Left ventricle myocardium inferior (tissue), 1 donor: ENCODE data around the gene WNT7B. TPM values are rescaled to one million over a fixed set of nuclear protein-coding genes. Genes with fewer than 3 reads are reported as not detected.

ENCODE experiments used
- DNase-seq: peaks from one replicate; pipeline ENCODE4 v3.0.0-alpha.2; 2020
- H3K27ac ChIP-seq: fragments of 200-600 bp; replicated peaks from 2 replicates; pipeline ENCODE4 v1.8.0; 2021
- H3K27me3 ChIP-seq: fragments of 200-600 bp; 2 replicates; pipeline ENCODE4 v1.8.0; 2021; ENCODE audit warnings: low read depth
- H3K36me3 ChIP-seq: fragments of 200-600 bp; 2 replicates; pipeline ENCODE4 v1.8.0; 2021
- H3K4me1 ChIP-seq: fragments of 200-600 bp; 2 replicates; pipeline ENCODE4 v1.8.0; 2021
- H3K4me3 ChIP-seq: fragments of 200-600 bp; 2 replicates; pipeline ENCODE4 v1.8.0; 2021; ENCODE audit warnings: mild to moderate bottlenecking, moderate library complexity
- H3K9me3 ChIP-seq: fragments of 200-600 bp; replicated peaks from 2 replicates; pipeline ENCODE4 v1.8.0; 2021
- CTCF ChIP-seq: fragments of 200-600 bp; IDR thresholded peaks from 2 replicates; pipeline ENCODE4 v1.8.0; 2021; ENCODE audit warnings: antibody characterized with exemption, mild to moderate bottlenecking, borderline replicate concordance
- intact Hi-C: fragments of 100-400 bp; cut with micrococcal nuclease; formaldehyde crosslinking; loops from one replicate; pipeline ENCODE4 v1.11.0; 2022
- total RNA-seq: library from RNA; stranded (reverse); fragmentation: NEBNext Ultra II Directional; extraction: Animal tissue kit (Norgen Biotek cat#: 25700); gene quantifications from one replicate; pipeline ENCODE4 v1.2.1, GENCODE V29; 2021
- donor health status: DM: no; HTN: yes; CAD: no; lungs with severe emphysema.

WNT7B gene
- total RNA-seq, 1 donor from 2014 or later: not detected

GRCh38 chr22:45991098-45991497, 14.1 kb upstream of the WNT7B start:
- Histone ChIP-seq H3K36me3 (no peaks in the 10 kb centered on the region), H3K9me3 (peaks cover 1% of the 10 kb centered on the region), H3K4me1 (peaks cover 27% of the 10 kb centered on the region), H3K27ac (no peak overlapping the region), H3K4me3 (no peak overlapping the region), H3K27me3 (no peaks in the 10 kb centered on the region)
- no peak for TF ChIP-seq CTCF
- no peak for DNase-seq
- intact Hi-C loops: loop anchor here (5.0 kb wide), 1 partner anchor 126 kb away; no protein-coding TSS in a partner anchor

GRCh38 chr22:45987136-45987861, 10.3 kb upstream of the WNT7B start:
- peaks cover 16% of the 10 kb centered on the region for H3K9me3 ChIP-seq
- intact Hi-C loops: loop anchor here (10.0 kb wide), 1 partner anchor 328 kb away; no protein-coding TSS in a partner anchor
- no peak for DNase-seq

GRCh38 chr22:45984316-45984916, 7.5 kb upstream of the WNT7B start:
- Histone ChIP-seq H3K4me1 (no peaks in the 10 kb centered on the region), H3K27me3 (no peaks in the 10 kb centered on the region), H3K4me3 (no peak overlapping the region), H3K36me3 (peaks cover 7% of the 10 kb centered on the region), H3K27ac (no peak overlapping the region), H3K9me3 (peaks cover 16% of the 10 kb centered on the region)
- no peak for TF ChIP-seq CTCF
- intact Hi-C loops: loop anchor here (10.0 kb wide), 1 partner anchor 330 kb away; no protein-coding TSS in a partner anchor
- no peak for DNase-seq

More at GRCh38 chr22:45987136-45987861, 10.3 kb upstream of the WNT7B start:
- TF ChIP-seq CTCF: no peak
- peaks cover 7% of the 10 kb centered on the region for H3K36me3 ChIP-seq
- H3K27ac ChIP-seq: no peak overlapping the region
- H3K27me3 ChIP-seq: no peaks in the 10 kb centered on the region
- peaks cover 8% of the 10 kb centered on the region for H3K4me1 ChIP-seq
- H3K4me3 ChIP-seq: no peak overlapping the region

- Histone ChIP-seq H3K27ac (no peak overlapping the region), H3K9me3 (peaks cover 16% of the 10 kb centered on the region), H3K36me3 (peaks cover 7% of the 10 kb centered on the region), H3K4me1 (peaks cover 5% of the 10 kb centered on the region), H3K4me3 (no peak overlapping the region), H3K27me3 (peaks cover 6% of the 10 kb centered on the region)
- no peak for TF ChIP-seq CTCF
- intact Hi-C loops: loop anchor here (10.0 kb wide), 1 partner anchor 331 kb away; no protein-coding TSS in a partner anchor
- no peak for DNase-seq
Observed at GRCh38 chr22:45983797-45984196, 6.8 kb upstream of the WNT7B start.

GRCh38 chr22:45980761-45981160, 3.8 kb upstream of the WNT7B start:
- peaks cover 7% of the 10 kb centered on the region for H3K36me3 ChIP-seq
- peaks cover 11% of the 10 kb centered on the region for H3K9me3 ChIP-seq
- no peak overlapping the region for H3K4me3 ChIP-seq
- intact Hi-C loops: loop anchor here (10.0 kb wide), 1 partner anchor 334 kb away; no protein-coding TSS in a partner anchor
- no peak overlapping the region for H3K27ac ChIP-seq
- peaks cover 34% of the 10 kb centered on the region for H3K27me3 ChIP-seq
- TF ChIP-seq CTCF: no peak
- H3K4me1 ChIP-seq: peaks cover 31% of the 10 kb centered on the region
- no peak for DNase-seq
